Measurements from ENCODE around the gene TUBA1C.

DNA sequence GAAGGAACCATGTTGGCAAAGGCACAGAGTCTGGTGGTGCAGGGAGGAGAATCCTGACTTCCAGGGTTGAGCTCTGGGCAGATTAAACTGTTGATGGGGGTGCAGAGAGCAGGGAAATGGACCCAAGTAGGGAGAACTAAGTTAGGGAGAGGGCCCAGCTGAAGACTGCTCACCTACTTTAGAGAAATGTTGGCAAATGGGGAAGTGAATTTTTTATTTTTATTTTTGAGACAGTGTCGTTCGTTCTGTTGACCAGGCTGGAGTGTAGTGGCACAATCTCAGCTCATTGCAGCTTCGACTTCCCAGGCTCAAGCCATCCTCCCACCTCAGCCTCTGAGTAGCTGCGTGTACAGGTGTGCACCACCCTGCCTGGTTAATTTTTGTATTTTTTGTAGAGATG, 43.9 kb upstream of the TUBA1C start:
- no peak for TF ChIP-seq CTCF (conservative IDR thresholded peaks at IDR 0.05)
- no peak for TF ChIP-seq ZFX (IDR thresholded peaks at IDR 0.05)

Data from C4-2B (cell line).